CD14-positive monocyte (primary cell): ENCODE data around the gene SCN3B. TPM values are rescaled to one million over a fixed set of nuclear protein-coding genes. Genes with fewer than 3 reads are reported as not detected.

Experiments
- DNase-seq, 3 donors: peaks; one replicate each; pipeline ENCODE4 v3.0.0-alpha.2; 2011 to 2022
- H2AFZ ChIP-seq: 2 replicates; pipeline ENCODE4 v1.6.0; 2012; ENCODE audit warnings: mild to moderate bottlenecking, low read depth, low read length, inconsistent platforms; ENCODE audit not compliant: insufficient read depth, poor library complexity, severe bottlenecking
- H3K27ac ChIP-seq, 2 donors: 1 replicate in 1 of 2; 2 replicates in 1 of 2; pipeline ENCODE4 v1.5.1; 2012 to 2013; ENCODE audit warnings: low read length in 2 of 2, control low read depth in 1 of 2, inconsistent platforms in 1 of 2, low read depth in 1 of 2, mild to moderate bottlenecking in 1 of 2
- H3K27me3 ChIP-seq, 2 donors: one replicate each; pipeline versions ENCODE4 v1.6.0 to v1.6.1; 2011 to 2013; ENCODE audit warnings: low read length in 2 of 2; ENCODE audit not compliant: control insufficient read depth in 2 of 2, insufficient read depth in 2 of 2
- H3K36me3 ChIP-seq, 2 donors: replicated peaks in 1 of 2; 1 replicate in 1 of 2; 2 replicates in 1 of 2; pipeline versions ENCODE4 v1.5.1 to v1.6.1; 2012 to 2013; ENCODE audit warnings: low read length in 2 of 2, control low read depth in 1 of 2, inconsistent platforms in 1 of 2, mild to moderate bottlenecking in 1 of 2; ENCODE audit not compliant: insufficient read depth in 2 of 2, control insufficient read depth in 1 of 2
- H3K4me1 ChIP-seq, 2 donors: 1 replicate in 1 of 2; 2 replicates in 1 of 2; pipeline versions ENCODE4 v1.5.1 to v1.6.1; 2012 to 2013; ENCODE audit warnings: low read length in 2 of 2, control low read depth in 1 of 2, inconsistent platforms in 1 of 2, mild to moderate bottlenecking in 1 of 2, moderate library complexity in 1 of 2; ENCODE audit not compliant: insufficient read depth in 2 of 2, control insufficient read depth in 1 of 2
- H3K4me2 ChIP-seq: replicated peaks from 2 replicates; pipeline ENCODE3; 2012; ENCODE audit warnings: low read length, moderate library complexity, mild to moderate bottlenecking; ENCODE audit not compliant: poor library complexity, severe bottlenecking; ENCODE audit errors: extremely low read depth
- H3K4me3 ChIP-seq, 3 experiments: fragments of 200-600 bp in 1 of 3; sonication (generic) in 1 of 3; replicated peaks in 1 of 3; 1 replicate in 2 of 3; 2 replicates in 1 of 3; pipeline ENCODE4 v1.5.1; 2011 to 2013; ENCODE audit warnings: low read length in 3 of 3, mild to moderate bottlenecking in 3 of 3, control low read depth in 2 of 3, low read depth in 2 of 3, inconsistent platforms in 1 of 3, moderate library complexity in 1 of 3
- H3K79me2 ChIP-seq: 2 replicates; pipeline ENCODE4 v1.6.0; 2012; ENCODE audit warnings: mild to moderate bottlenecking, control low read depth, inconsistent platforms, low read length, moderate library complexity; ENCODE audit not compliant: insufficient read depth
- H3K9ac ChIP-seq: 2 replicates; pipeline ENCODE4 v1.6.0; 2017; ENCODE audit warnings: low read length, mild to moderate bottlenecking; ENCODE audit not compliant: insufficient read depth, poor library complexity, severe bottlenecking
- H3K9me3 ChIP-seq, 2 donors: replicated peaks in 1 of 2; 1 replicate in 1 of 2; 2 replicates in 1 of 2; pipeline versions ENCODE4 v1.5.1 to v1.6.1; 2012 to 2013; ENCODE audit warnings: low read length in 2 of 2, control low read depth in 1 of 2; ENCODE audit not compliant: control insufficient read depth in 1 of 2, insufficient read depth in 1 of 2
- H4K20me1 ChIP-seq: 2 replicates; pipeline ENCODE4 v1.6.0; 2012; ENCODE audit warnings: mild to moderate bottlenecking, low read length, control low read depth, moderate library complexity; ENCODE audit not compliant: insufficient read depth
- H3K27ac Mint-ChIP-seq, 7 donors: one replicate each; pipeline ENCODE4 v1.8.0; 2020; ENCODE audit warnings: mild to moderate bottlenecking in 7 of 7, mixed read lengths in 7 of 7, moderate library complexity in 6 of 7, inconsistent platforms in 2 of 7
- H3K27me3 Mint-ChIP-seq, 3 donors: one replicate each; pipeline ENCODE4 v1.8.0; 2021 to 2022; ENCODE audit warnings: low read depth in 3 of 3, mild to moderate bottlenecking in 3 of 3, mixed read lengths in 3 of 3, moderate library complexity in 3 of 3, inconsistent platforms in 1 of 3
- H3K36me3 Mint-ChIP-seq, 2 donors: one replicate each; pipeline ENCODE4 v1.8.0; 2020; ENCODE audit warnings: mixed read lengths in 2 of 2, inconsistent platforms in 1 of 2, mild to moderate bottlenecking in 1 of 2
- H3K4me1 Mint-ChIP-seq: one replicate; pipeline ENCODE4 v1.8.0; 2020; ENCODE audit warnings: mild to moderate bottlenecking, mixed read lengths
- H3K4me3 Mint-ChIP-seq, 2 donors: one replicate each; pipeline ENCODE4 v1.8.0; 2020; ENCODE audit warnings: mild to moderate bottlenecking in 2 of 2, mixed read lengths in 2 of 2, moderate library complexity in 1 of 2
- H3K9me3 Mint-ChIP-seq, 7 donors: one replicate each; pipeline ENCODE4 v1.8.0; 2020 to 2022; ENCODE audit warnings: mixed read lengths in 7 of 7, mild to moderate bottlenecking in 6 of 7, moderate library complexity in 6 of 7, inconsistent platforms in 2 of 7
- CTCF ChIP-seq: fragments of 200-600 bp; IDR thresholded peaks from one replicate; pipeline ENCODE4 v1.8.0; 2022; ENCODE audit warnings: antibody characterized with exemption, mild to moderate bottlenecking
- WGBS: methylation state at CpG from one replicate; pipeline ENCODE4 v1.1.5; 2013; ENCODE audit warnings: missing lambda C conversion rate; ENCODE audit not compliant: insufficient coverage; 5-methylcytosine and 5-hydroxymethylcytosine counted together
- intact Hi-C, 2 donors: fragments of 100-400 bp; cut with micrococcal nuclease; formaldehyde crosslinking; loops; one replicate each; pipeline versions ENCODE4 v1.15.0 to v1.15.1; 2023
- polyA plus RNA-seq, 3 donors: library from polyadenylated mRNA; depleted of rRNA in 1 of 3; unstranded in 2 of 3; stranded (reverse) in 1 of 3; fragments of 300-500 nt in 2 of 3; fragments of >200 nt in 1 of 3; fragmentation: Illumina TruSeq in 2 of 3; gene quantifications; 1 replicate in 2 of 3; 2 replicates in 1 of 3; pipeline ENCODE4 v1.2.3, GENCODE V29; 2012 to 2021

Gene SCN3B
- polyA plus RNA-seq, 3 donors = not detected

- H3K9me3 ChIP-seq = no peaks in the 10 kb centered on the region
- no peak for DNase-seq
- H3K27me3 Mint-ChIP-seq = peaks cover under 1 to 4% (median 2%) of the 10 kb centered on the region in 3 donors
- no peaks in the 10 kb centered on the region for H3K79me2 ChIP-seq
- no peaks in the 10 kb centered on the region for H3K36me3 Mint-ChIP-seq
- H3K4me1 Mint-ChIP-seq = no peaks in the 10 kb centered on the region
- no peaks in the 10 kb centered on the region for H3K36me3 ChIP-seq
- no peaks in the 10 kb centered on the region for H3K4me1 ChIP-seq
- no peak overlapping the region for H3K4me3 ChIP-seq
- H3K27ac Mint-ChIP-seq = no peak overlapping the region
- TF ChIP-seq CTCF = no peak
- no peak overlapping the region for H2AFZ ChIP-seq
- H3K9ac ChIP-seq = no peak overlapping the region
- no peaks in the 10 kb centered on the region for H4K20me1 ChIP-seq
- no peak overlapping the region for H3K27ac ChIP-seq
- no peak overlapping the region for H3K4me3 Mint-ChIP-seq
- intact Hi-C loops = no loop called here
- no peaks in the 10 kb centered on the region for H3K27me3 ChIP-seq
- H3K9me3 Mint-ChIP-seq = no peaks in the 10 kb centered on the region
- no peak overlapping the region for H3K4me2 ChIP-seq
- 91% methylated on average over 8 of the region's 9 CpGs for WGBS
Measured at GRCh38 chr11:123671534-123671933, 17.1 kb upstream of the SCN3B start.

GRCh38 chr11:123670081-123670480 lies 15.7 kb upstream of the SCN3B start:
- intact Hi-C loops = no loop called here
- Mint-ChIP-seq H3K36me3 (no peaks in the 10 kb centered on the region), H3K4me1 (no peaks in the 10 kb centered on the region), H3K9me3 (peaks cover 0 to 1% (median 0%) of the 10 kb centered on the region in 7 donors), H3K27ac (no peak overlapping the region), H3K27me3 (peaks cover 2 to 4% (median 3%) of the 10 kb centered on the region in 3 donors), H3K4me3 (no peak overlapping the region)
- no peaks in the 10 kb centered on the region for H3K4me1 ChIP-seq
- WGBS = 100% methylated on average over 1 of the region's 1 CpG
- no peak overlapping the region for H3K27ac ChIP-seq
- no peak overlapping the region for H2AFZ ChIP-seq
- no peaks in the 10 kb centered on the region for H3K27me3 ChIP-seq
- no peaks in the 10 kb centered on the region for H3K79me2 ChIP-seq
- H3K9me3 ChIP-seq = no peaks in the 10 kb centered on the region
- H4K20me1 ChIP-seq = no peaks in the 10 kb centered on the region
- no peak for TF ChIP-seq CTCF
- H3K9ac ChIP-seq = no peak overlapping the region
- DNase-seq = no peak
- no peak overlapping the region for H3K4me2 ChIP-seq
- no peak overlapping the region for H3K4me3 ChIP-seq
- no peaks in the 10 kb centered on the region for H3K36me3 ChIP-seq
